Calu3 (cell line): ENCODE measurements around the gene WWOX. TPM values are rescaled to one million over a fixed set of nuclear protein-coding genes. Genes with fewer than 3 reads are reported as not detected.

Experiments used
- BruUV-seq: library from RNA; stranded (reverse); fragments of 400-500 nt; replicated peaks from 2 replicates; lab custom pipeline; 2021; lab: Mats Ljungman, UMichigan
- CTCF ChIA-PET: fragments of 300-600 bp; sonication (Branson Sonifier 250); formaldehyde crosslinking; loops from one replicate; lab custom pipeline; 2022; ENCODE audit warnings: antibody characterized with exemption; lab: Charles Lee
- DNase-seq: peaks from one replicate; pipeline ENCODE4 v3.0.0; 2022
- H3K27ac Mint-ChIP-seq: one replicate; pipeline ENCODE4 v1.8.0; 2022; ENCODE audit warnings: mixed read lengths; ENCODE audit not compliant: unreplicated experiment
- H3K27me3 Mint-ChIP-seq: one replicate; pipeline ENCODE4 v1.8.0; 2022; ENCODE audit warnings: mixed read lengths; ENCODE audit not compliant: unreplicated experiment
- H3K36me3 Mint-ChIP-seq: one replicate; pipeline ENCODE4 v1.8.0; 2022; ENCODE audit warnings: mild to moderate bottlenecking, moderate library complexity, mixed read lengths; ENCODE audit not compliant: insufficient read depth, unreplicated experiment
- H3K4me1 Mint-ChIP-seq: one replicate; pipeline ENCODE4 v1.8.0; 2022; ENCODE audit warnings: mild to moderate bottlenecking, low read depth, mixed read lengths; ENCODE audit not compliant: unreplicated experiment
- H3K4me3 Mint-ChIP-seq: one replicate; pipeline ENCODE4 v1.8.0; 2022; ENCODE audit warnings: mild to moderate bottlenecking, low read depth, moderate library complexity, mixed read lengths; ENCODE audit not compliant: unreplicated experiment
- H3K9me3 Mint-ChIP-seq: one replicate; pipeline ENCODE4 v1.8.0; 2022; ENCODE audit warnings: low read depth, mixed read lengths; ENCODE audit not compliant: unreplicated experiment
- intact Hi-C: fragments of 100-400 bp; cut with micrococcal nuclease; formaldehyde crosslinking; loops from one replicate; pipeline ENCODE4 v1.10.0; 2022; ENCODE audit not compliant: unreplicated experiment
- total RNA-seq: library from RNA; stranded (reverse); gene quantifications from 2 replicates; pipeline ENCODE4 v1.2.3, GENCODE V29; 2022
- TF ChIP-seq, protein P1 (sequence below): fragments of 200-600 bp; IDR thresholded peaks from one replicate; pipeline ENCODE4 v1.8.0; 2022; ENCODE audit warnings: antibody characterized with exemption; ENCODE audit not compliant: unreplicated experiment

Gene WWOX
- total RNA-seq, 1 experiment from 2014 or later: 33.5 TPM

- TF ChIP-seq, protein P1, sequence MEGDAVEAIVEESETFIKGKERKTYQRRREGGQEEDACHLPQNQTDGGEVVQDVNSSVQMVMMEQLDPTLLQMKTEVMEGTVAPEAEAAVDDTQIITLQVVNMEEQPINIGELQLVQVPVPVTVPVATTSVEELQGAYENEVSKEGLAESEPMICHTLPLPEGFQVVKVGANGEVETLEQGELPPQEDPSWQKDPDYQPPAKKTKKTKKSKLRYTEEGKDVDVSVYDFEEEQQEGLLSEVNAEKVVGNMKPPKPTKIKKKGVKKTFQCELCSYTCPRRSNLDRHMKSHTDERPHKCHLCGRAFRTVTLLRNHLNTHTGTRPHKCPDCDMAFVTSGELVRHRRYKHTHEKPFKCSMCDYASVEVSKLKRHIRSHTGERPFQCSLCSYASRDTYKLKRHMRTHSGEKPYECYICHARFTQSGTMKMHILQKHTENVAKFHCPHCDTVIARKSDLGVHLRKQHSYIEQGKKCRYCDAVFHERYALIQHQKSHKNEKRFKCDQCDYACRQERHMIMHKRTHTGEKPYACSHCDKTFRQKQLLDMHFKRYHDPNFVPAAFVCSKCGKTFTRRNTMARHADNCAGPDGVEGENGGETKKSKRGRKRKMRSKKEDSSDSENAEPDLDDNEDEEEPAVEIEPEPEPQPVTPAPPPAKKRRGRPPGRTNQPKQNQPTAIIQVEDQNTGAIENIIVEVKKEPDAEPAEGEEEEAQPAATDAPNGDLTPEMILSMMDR: no peak
- BruUV-seq: no TSS peak
- Mint-ChIP-seq H3K4me1 (no peaks in the 10 kb centered on the region), H3K36me3 (no peaks in the 10 kb centered on the region), H3K27me3 (no peaks in the 10 kb centered on the region), H3K9me3 (peaks cover 4% of the 10 kb centered on the region), H3K4me3 (no peak overlapping the region), H3K27ac (no peak overlapping the region)
- CTCF ChIA-PET: no interaction called here
- intact Hi-C loops: no loop called here
- no peak for DNase-seq
Observed at GRCh38 chr16:78428193-78428592, 328.7 kb downstream of the WWOX start.

DNA sequence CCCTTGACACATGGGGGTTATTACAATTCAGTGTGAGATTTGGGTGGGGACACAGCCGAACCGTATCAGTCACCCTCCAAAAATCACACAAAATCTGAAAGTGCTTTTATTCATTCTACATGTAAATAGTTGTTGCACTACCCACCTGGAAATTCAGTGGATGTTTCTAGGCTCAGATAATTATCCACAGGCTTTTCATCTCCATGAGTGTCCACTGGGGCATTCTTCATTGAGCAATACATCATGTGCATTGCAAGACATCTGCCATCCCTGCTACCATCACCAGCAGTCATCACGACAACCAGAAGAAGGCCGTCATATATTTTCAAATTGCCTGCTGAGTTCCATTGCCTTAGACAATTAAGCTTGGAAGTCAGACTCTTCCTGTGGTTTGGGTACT is 330.8 kb downstream of the WWOX start:
- intact Hi-C loops: no loop called here
- H3K4me1 Mint-ChIP-seq: no peaks in the 10 kb centered on the region
- no peaks in the 10 kb centered on the region for H3K36me3 Mint-ChIP-seq
- TF ChIP-seq, protein P1: no peak
- no peaks in the 10 kb centered on the region for H3K27me3 Mint-ChIP-seq
- CTCF ChIA-PET: no interaction called here
- peaks cover 4% of the 10 kb centered on the region for H3K9me3 Mint-ChIP-seq
- DNase-seq: no peak
- H3K27ac Mint-ChIP-seq: no peak overlapping the region
- no peak overlapping the region for H3K4me3 Mint-ChIP-seq
- BruUV-seq: no TSS peak

- Mint-ChIP-seq H3K27ac (no peak overlapping the region), H3K36me3 (no peaks in the 10 kb centered on the region), H3K9me3 (peaks cover 4% of the 10 kb centered on the region), H3K4me1 (no peaks in the 10 kb centered on the region), H3K27me3 (no peaks in the 10 kb centered on the region), H3K4me3 (no peak overlapping the region)
- TF ChIP-seq, protein P1: no peak
- BruUV-seq: no TSS peak
- DNase-seq: no peak
- CTCF ChIA-PET: no interaction called here
- intact Hi-C loops: no loop called here
Observed at GRCh38 chr16:78431004-78431670, 331.7 kb downstream of the WWOX start.

DNA sequence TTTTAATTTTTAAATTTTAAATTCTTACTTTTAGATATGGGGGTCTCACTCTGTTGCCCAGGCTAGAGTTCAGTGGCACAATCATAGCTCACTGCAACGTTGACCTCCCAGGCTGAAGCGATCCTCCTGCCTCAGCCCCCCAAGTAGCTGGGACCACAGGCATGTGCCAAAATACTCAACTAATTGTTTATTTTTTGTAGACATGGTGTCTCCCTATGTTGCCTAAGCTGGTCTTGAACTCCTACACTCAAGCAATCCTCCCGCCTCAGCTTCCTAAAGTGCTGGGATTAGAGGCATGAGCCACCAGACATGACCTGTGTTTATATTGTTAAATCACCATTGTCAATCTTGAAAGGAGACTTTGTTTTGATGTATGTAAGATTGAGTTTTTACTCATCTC is 332.2 kb downstream of the WWOX start:
- H3K9me3 Mint-ChIP-seq: peaks cover 4% of the 10 kb centered on the region
- H3K27ac Mint-ChIP-seq: no peak overlapping the region
- no peak overlapping the region for H3K4me3 Mint-ChIP-seq
- no peak for DNase-seq
- H3K36me3 Mint-ChIP-seq: no peaks in the 10 kb centered on the region
- TF ChIP-seq, protein P1: no peak
- CTCF ChIA-PET: no interaction called here
- intact Hi-C loops: no loop called here
- H3K4me1 Mint-ChIP-seq: no peaks in the 10 kb centered on the region
- no TSS peak for BruUV-seq
- H3K27me3 Mint-ChIP-seq: no peaks in the 10 kb centered on the region
